ENCODE results near the gene TSLP.

The TSLP gene

GRCh38 chr5:111092062-111092853 is 20.7 kb downstream of the TSLP start, which contains the start of gene WDR36:
Gene WDR36 (plus strand): TSS chr5:111092348. CDS start chr5:111092457, 109 bp downstream.
- TF ChIP-seq CTCF (IDR thresholded peaks at IDR 0.05; ENCODE audit: low read depth, low read length, missing control alignments): no peak
- peak within 1 kb of the TSS; percentile 97 for H3K4me3 ChIP-seq (replicated peaks; ENCODE audit: low read depth, low read length)
- peak; percentile 90 for DNase-seq (ENCODE audit: extremely low read depth, low read depth)

GRCh38 chr5:111095982-111096381 is 24.5 kb downstream of the TSLP start:
- H3K4me3 ChIP-seq (replicated peaks; ENCODE audit: low read depth, low read length): no peak overlapping the region
- DNase-seq (ENCODE audit: extremely low read depth, low read depth): no peak
- TF ChIP-seq CTCF (IDR thresholded peaks at IDR 0.05; ENCODE audit: low read depth, low read length, missing control alignments): no peak

GRCh38 chr5:111099058-111099778 is 27.7 kb downstream of the TSLP start:
- DNase-seq (ENCODE audit: extremely low read depth, low read depth): no peak
- no peak for TF ChIP-seq CTCF (IDR thresholded peaks at IDR 0.05; ENCODE audit: low read depth, low read length, missing control alignments)
- H3K4me3 ChIP-seq (replicated peaks; ENCODE audit: low read depth, low read length): no peak overlapping the region

GRCh38 chr5:111106320-111106948 is 34.9 kb downstream of the TSLP start:
- H3K4me3 ChIP-seq (replicated peaks; ENCODE audit: low read depth, low read length): no peak overlapping the region
- DNase-seq (ENCODE audit: extremely low read depth, low read depth): no peak
- no peak for TF ChIP-seq CTCF (IDR thresholded peaks at IDR 0.05; ENCODE audit: low read depth, low read length, missing control alignments)

- DNase-seq (ENCODE audit: extremely low read depth, low read depth): no peak
- H3K4me3 ChIP-seq (replicated peaks; ENCODE audit: low read depth, low read length): no peak overlapping the region
- no peak for TF ChIP-seq CTCF (IDR thresholded peaks at IDR 0.05; ENCODE audit: low read depth, low read length, missing control alignments)
Observed at GRCh38 chr5:111107371-111107770, 35.9 kb downstream of the TSLP start.

- no peak for DNase-seq (ENCODE audit: extremely low read depth, low read depth)
- H3K4me3 ChIP-seq (replicated peaks; ENCODE audit: low read depth, low read length): no peak overlapping the region
- TF ChIP-seq CTCF (IDR thresholded peaks at IDR 0.05; ENCODE audit: low read depth, low read length, missing control alignments): no peak
Observed at GRCh38 chr5:111111956-111112355, 40.4 kb downstream of the TSLP start.

All from HFF-Myc (cell line).